ENCODE data around the gene ZMYND11.
"Not testable (repeated sequence)": the region's sequence is repeated elsewhere in the genome, so short reads cannot be mapped to it uniquely, and the experiment has no call there.

The ZMYND11 gene

GRCh38 chr10:297567-297966 lies 162.3 kb downstream of the ZMYND11 start:
- Histone ChIP-seq H3K4me3 (ENCODE audit: low read depth in 1 of 2, low read length in 1 of 2) (no peak overlapping the region), H3K36me3 (no peaks in the 10 kb centered on the region), H3K9me3 (no peaks in the 10 kb centered on the region), H3K27me3 (peaks cover 10% of the 10 kb centered on the region), H3K4me1 (ENCODE audit: control insufficient read depth in 1 of 2, insufficient read depth in 1 of 2, low read depth in 1 of 2, low read length in 1 of 2) (no peaks in the 10 kb centered on the region), H3K27ac (no peak overlapping the region)
- no peak for TF ChIP-seq CTCF (IDR thresholded peaks at IDR 0.05)

- no peak overlapping the region for H3K27ac ChIP-seq
Observed at GRCh38 chr10:298033-298432, 162.8 kb downstream of the ZMYND11 start.

GRCh38 chr10:299512-299911 lies 164.3 kb downstream of the ZMYND11 start:
- Histone ChIP-seq H3K27ac (no peak overlapping the region), H3K27me3 (peaks cover 6% of the 10 kb centered on the region), H3K4me3 (ENCODE audit: low read depth in 1 of 2, low read length in 1 of 2) (no peak overlapping the region), H3K9me3 (no peaks in the 10 kb centered on the region), H3K4me1 (ENCODE audit: control insufficient read depth in 1 of 2, insufficient read depth in 1 of 2, low read depth in 1 of 2, low read length in 1 of 2) (no peaks in the 10 kb centered on the region), H3K36me3 (no peaks in the 10 kb centered on the region)
- TF ChIP-seq CTCF (IDR thresholded peaks at IDR 0.05), result no peak

More at GRCh38 chr10:298033-298432, 162.8 kb downstream of the ZMYND11 start:
- Histone ChIP-seq H3K4me3 (ENCODE audit: low read depth in 1 of 2, low read length in 1 of 2) (no peak overlapping the region), H3K4me1 (ENCODE audit: control insufficient read depth in 1 of 2, insufficient read depth in 1 of 2, low read depth in 1 of 2, low read length in 1 of 2) (no peaks in the 10 kb centered on the region), H3K36me3 (no peaks in the 10 kb centered on the region), H3K27me3 (peaks cover 10% of the 10 kb centered on the region), H3K9me3 (no peaks in the 10 kb centered on the region)
- TF ChIP-seq CTCF (IDR thresholded peaks at IDR 0.05), result no peak

- H3K9me3 ChIP-seq, result no peaks in the 10 kb centered on the region
- no peak overlapping the region for H3K27ac ChIP-seq
- peaks cover 6% of the 10 kb centered on the region for H3K27me3 ChIP-seq
- TF ChIP-seq CTCF (IDR thresholded peaks at IDR 0.05), result no peak
- H3K4me1 ChIP-seq (ENCODE audit: control insufficient read depth in 1 of 2, insufficient read depth in 1 of 2, low read depth in 1 of 2, low read length in 1 of 2), result no peaks in the 10 kb centered on the region
- no peaks in the 10 kb centered on the region for H3K36me3 ChIP-seq
- no peak overlapping the region for H3K4me3 ChIP-seq (ENCODE audit: low read depth in 1 of 2, low read length in 1 of 2)
Observed at GRCh38 chr10:299969-300368, 164.7 kb downstream of the ZMYND11 start.

GRCh38 chr10:300580-300979 lies 165.3 kb downstream of the ZMYND11 start:
- not testable (repeated sequence) for H3K36me3 ChIP-seq; H3K4me1 ChIP-seq (ENCODE audit: control insufficient read depth in 1 of 2, insufficient read depth in 1 of 2, low read depth in 1 of 2, low read length in 1 of 2); H3K27me3 ChIP-seq; H3K4me3 ChIP-seq (ENCODE audit: low read depth in 1 of 2, low read length in 1 of 2); H3K9me3 ChIP-seq; H3K27ac ChIP-seq

- no peaks in the 10 kb centered on the region for H3K9me3 ChIP-seq
- no peak for TF ChIP-seq CTCF (IDR thresholded peaks at IDR 0.05)
- H3K27ac ChIP-seq, result no peak overlapping the region
- H3K4me3 ChIP-seq (ENCODE audit: low read depth in 1 of 2, low read length in 1 of 2), result no peak overlapping the region
- no peaks in the 10 kb centered on the region for H3K36me3 ChIP-seq
- peaks cover 6% of the 10 kb centered on the region for H3K27me3 ChIP-seq
- H3K4me1 ChIP-seq (ENCODE audit: control insufficient read depth in 1 of 2, insufficient read depth in 1 of 2, low read depth in 1 of 2, low read length in 1 of 2), result peaks cover 4 to 5% of the 10 kb centered on the region in 2 experiments
Observed at GRCh38 chr10:301536-301935, 166.3 kb downstream of the ZMYND11 start.
